Stimulated activated CD4-positive, alpha-beta T cell treated with anti-CD3 and anti-CD28 coated beads, Interleukin-2, amount 100 ng/mL, for 48 hours (primary cell): ENCODE data around the gene RCAN3.
A peak's percentile ranks its signal among the peaks of the same experiment; 100 is the strongest.
"Not testable (repeated sequence)": the region's sequence is repeated elsewhere in the genome, so short reads cannot be mapped to it uniquely, and the experiment has no call there.

ENCODE experiments used
- DNase-seq, 2 donors: peaks; one replicate each; pipeline ENCODE4 v3.0.0-alpha.2; 2020

RCAN3 gene

GRCh38 chr1:24515671-24516209 is 13.1 kb downstream of the RCAN3 start:
- not testable (repeated sequence) for DNase-seq

GRCh38 chr1:24516506-24516905 is 13.9 kb downstream of the RCAN3 start:
- no peak for DNase-seq

- no peak for DNase-seq
Measured at GRCh38 chr1:24517898-24518297, 15.3 kb downstream of the RCAN3 start.

- DNase-seq = not testable (repeated sequence)
Measured at GRCh38 chr1:24520282-24520681, 17.6 kb downstream of the RCAN3 start.

GRCh38 chr1:24525606-24526005 is 23.0 kb downstream of the RCAN3 start:
- no peak for DNase-seq

GRCh38 chr1:24526045-24526444 is 23.4 kb downstream of the RCAN3 start:
- no peak for DNase-seq

- DNase-seq = peak in 1 of 2 donors; percentile 45
Measured at GRCh38 chr1:24526940-24527542, 24.4 kb downstream of the RCAN3 start.

- no peak for DNase-seq
Measured at GRCh38 chr1:24528744-24529143, 26.1 kb downstream of the RCAN3 start.

- DNase-seq = not testable (repeated sequence)
Measured at GRCh38 chr1:24529292-24529691, 26.7 kb downstream of the RCAN3 start.

GRCh38 chr1:24535021-24535424 is 32.4 kb downstream of the RCAN3 start:
- peak; percentile 50 to 52 for DNase-seq

- DNase-seq = no peak
Measured at GRCh38 chr1:24535778-24536177, 33.1 kb downstream of the RCAN3 start.

- peak; percentile 39 to 59 for DNase-seq
Measured at GRCh38 chr1:24536391-24536840, 33.8 kb downstream of the RCAN3 start.

- DNase-seq = no peak
Measured at GRCh38 chr1:24540051-24540905, 37.6 kb downstream of the RCAN3 start.

- no peak for DNase-seq
Measured at GRCh38 chr1:24540906-24541710, 38.5 kb downstream of the RCAN3 start.

- DNase-seq = peak in 1 of 2 donors; percentile 46
Measured at GRCh38 chr1:24541711-24542346, 39.2 kb downstream of the RCAN3 start.

- no peak for DNase-seq
Measured at GRCh38 chr1:24544239-24544638, 41.6 kb downstream of the RCAN3 start.

GRCh38 chr1:24545662-24546061 is 43.0 kb downstream of the RCAN3 start:
- DNase-seq = no peak

- no peak for DNase-seq
Measured at GRCh38 chr1:24547195-24547594, 44.6 kb downstream of the RCAN3 start.

- no peak for DNase-seq
Measured at GRCh38 chr1:24548070-24548469, 45.4 kb downstream of the RCAN3 start.

GRCh38 chr1:24549210-24549609 is 46.6 kb downstream of the RCAN3 start:
- not testable (repeated sequence) for DNase-seq

GRCh38 chr1:24551290-24551959 is 48.8 kb downstream of the RCAN3 start:
- DNase-seq = no peak
